ENCODE data around the gene PRKN.

DNA sequence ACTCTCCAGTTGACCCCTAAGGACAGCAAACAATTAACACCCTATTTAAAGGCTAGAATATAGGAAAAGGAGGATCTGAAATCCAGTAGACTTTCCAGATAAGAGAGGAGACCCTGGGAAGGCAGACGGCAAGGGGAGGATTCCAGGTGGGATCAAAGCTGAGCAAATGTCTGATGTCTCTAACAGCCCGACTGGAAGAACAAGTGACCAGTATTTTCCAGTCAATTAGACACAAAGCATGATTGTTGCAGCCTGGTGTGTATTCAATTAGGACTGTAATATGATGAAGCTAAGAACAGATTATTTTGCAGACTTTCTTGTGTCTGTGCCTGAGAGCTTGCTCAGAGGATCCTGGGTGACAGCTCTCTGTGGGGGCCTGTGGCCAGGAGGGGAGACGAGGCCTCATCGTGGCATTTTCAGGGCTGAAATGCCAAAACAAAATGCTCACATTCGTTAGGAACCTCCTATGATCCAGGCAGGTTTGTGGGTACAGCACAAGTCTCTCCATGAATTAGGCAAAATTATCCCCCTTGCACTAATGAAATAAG is 981.9 kb downstream of the PRKN start:
- TF ChIP-seq, protein P1, sequence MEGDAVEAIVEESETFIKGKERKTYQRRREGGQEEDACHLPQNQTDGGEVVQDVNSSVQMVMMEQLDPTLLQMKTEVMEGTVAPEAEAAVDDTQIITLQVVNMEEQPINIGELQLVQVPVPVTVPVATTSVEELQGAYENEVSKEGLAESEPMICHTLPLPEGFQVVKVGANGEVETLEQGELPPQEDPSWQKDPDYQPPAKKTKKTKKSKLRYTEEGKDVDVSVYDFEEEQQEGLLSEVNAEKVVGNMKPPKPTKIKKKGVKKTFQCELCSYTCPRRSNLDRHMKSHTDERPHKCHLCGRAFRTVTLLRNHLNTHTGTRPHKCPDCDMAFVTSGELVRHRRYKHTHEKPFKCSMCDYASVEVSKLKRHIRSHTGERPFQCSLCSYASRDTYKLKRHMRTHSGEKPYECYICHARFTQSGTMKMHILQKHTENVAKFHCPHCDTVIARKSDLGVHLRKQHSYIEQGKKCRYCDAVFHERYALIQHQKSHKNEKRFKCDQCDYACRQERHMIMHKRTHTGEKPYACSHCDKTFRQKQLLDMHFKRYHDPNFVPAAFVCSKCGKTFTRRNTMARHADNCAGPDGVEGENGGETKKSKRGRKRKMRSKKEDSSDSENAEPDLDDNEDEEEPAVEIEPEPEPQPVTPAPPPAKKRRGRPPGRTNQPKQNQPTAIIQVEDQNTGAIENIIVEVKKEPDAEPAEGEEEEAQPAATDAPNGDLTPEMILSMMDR (IDR thresholded peaks at IDR 0.05), result no peak
- no peak for TF ChIP-seq TCF7L2 (IDR thresholded peaks at IDR 0.05; ENCODE audit: low read depth, low read length)
